Esophagus muscularis mucosa (tissue), 4 donors: ENCODE results near the gene MED29. TPM values are rescaled to one million over a fixed set of nuclear protein-coding genes. Genes with fewer than 3 reads are reported as not detected.

Source experiments
- DNase-seq: peaks from one replicate; pipeline ENCODE4 v3.0.0-alpha.2; 2017; ENCODE audit errors: extremely low spot score
- H3K27ac ChIP-seq, 4 donors: fragments of 200-600 bp; sonication (generic); replicated peaks in 1 of 4; 1 replicate in 3 of 4; 2 replicates in 1 of 4; pipeline ENCODE4 v1.5.1; 2016 to 2019; ENCODE audit warnings: mild to moderate bottlenecking in 1 of 4
- H3K27me3 ChIP-seq, 4 donors: fragments of 200-600 bp; sonication (generic); one replicate each; pipeline versions ENCODE4 v1.5.1 to v1.6.0; 2016 to 2019
- H3K36me3 ChIP-seq, 4 donors: fragments of 200-600 bp; sonication (generic); one replicate each; pipeline ENCODE4 v1.5.1; 2016 to 2019
- H3K4me1 ChIP-seq, 4 donors: fragments of 200-600 bp; sonication (generic); one replicate each; pipeline ENCODE4 v1.5.1; 2016 to 2019
- H3K4me3 ChIP-seq, 4 donors: fragments of 200-600 bp; sonication (generic); 1 replicate in 2 of 4; 2 replicates in 2 of 4; pipeline ENCODE4 v1.5.1; 2016 to 2019; ENCODE audit warnings: mild to moderate bottlenecking in 4 of 4, moderate library complexity in 1 of 4
- H3K9me3 ChIP-seq, 4 donors: fragments of 200-600 bp; sonication (generic); 1 replicate in 3 of 4; 2 replicates in 1 of 4; pipeline ENCODE4 v1.5.1; 2016 to 2019
- CTCF ChIP-seq, 3 experiments: fragments of 200-600 bp in 2 of 3; fragments of 450-650 bp in 1 of 3; sonication (generic) in 2 of 3; IDR thresholded peaks; one replicate each; pipeline ENCODE4 v1.5.1; 2017 to 2019; ENCODE audit warnings: antibody characterized with exemption in 3 of 3, mild to moderate bottlenecking in 2 of 3, moderate library complexity in 1 of 3
- EP300 ChIP-seq: sonication (generic); formaldehyde crosslinking; IDR thresholded peaks from one replicate; pipeline ENCODE4 v1.6.1; 2017; ENCODE audit warnings: antibody characterized with exemption
- POLR2A ChIP-seq: fragments of 450-650 bp; IDR thresholded peaks from one replicate; pipeline ENCODE4 v1.6.1; 2017; ENCODE audit warnings: antibody characterized with exemption, moderate library complexity, mild to moderate bottlenecking, low read depth
- POLR2AphosphoS5 ChIP-seq, 2 donors: sonication (generic); formaldehyde crosslinking; IDR thresholded peaks; one replicate each; pipeline ENCODE4 v1.6.1; 2017; ENCODE audit warnings: antibody characterized with exemption in 2 of 2
- WGBS: methylation state at CpG from one replicate; pipeline ENCODE4 v1.1.5; 2018; 5-methylcytosine and 5-hydroxymethylcytosine counted together
- intact Hi-C: fragments of 100-400 bp; cut with DNase I; formaldehyde crosslinking; loops from one replicate; pipeline ENCODE4 v1.15.1; 2023
- total RNA-seq, 4 donors: library from RNA; depleted of rRNA; stranded (reverse); fragments of >200 nt; gene quantifications; one replicate each; pipeline versions ENCODE4 v1.1.0 to v1.2.1, GENCODE V29; 2016

Gene MED29
- total RNA-seq, 4 donors from 2014 or later = 24.9 to 58.0 (median 38.3) TPM

DNA sequence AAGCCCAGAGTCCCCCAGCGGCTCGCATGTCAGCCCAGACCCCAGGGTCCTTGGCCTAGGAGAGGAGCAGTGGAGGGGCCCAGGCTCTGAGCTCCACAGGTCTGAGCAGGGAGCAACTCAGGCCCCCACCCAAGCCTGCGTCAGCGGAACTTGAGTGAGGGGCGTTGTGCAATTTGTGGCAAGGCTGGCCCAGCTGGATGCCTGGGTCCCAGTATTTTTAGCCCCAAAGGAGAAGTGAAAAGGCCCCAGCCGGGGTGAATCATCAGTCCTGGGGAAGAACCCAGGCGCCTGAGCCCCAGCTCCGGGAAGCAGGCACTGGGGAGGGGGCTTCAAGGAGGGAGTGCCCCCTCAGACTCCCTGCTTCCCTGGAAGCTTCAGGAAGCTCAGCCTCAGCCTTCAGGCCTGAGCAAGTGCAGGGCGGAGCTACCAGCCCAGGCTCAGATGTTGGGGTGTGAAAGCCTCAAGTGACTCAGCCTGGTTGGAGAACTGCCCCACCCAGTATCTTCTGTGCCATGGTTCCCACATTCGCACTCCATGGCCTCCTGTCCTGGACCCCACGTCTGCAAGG, 7.2 kb downstream of the MED29 start:
- DNase-seq = no peak
- intact Hi-C loops = loop anchor here (1.0 kb wide), 1 partner anchor 14 kb away; the partner anchor contains the start of gene PLEKHG2
- 60% methylated on average over 10 of the region's 11 CpGs for WGBS

DNA sequence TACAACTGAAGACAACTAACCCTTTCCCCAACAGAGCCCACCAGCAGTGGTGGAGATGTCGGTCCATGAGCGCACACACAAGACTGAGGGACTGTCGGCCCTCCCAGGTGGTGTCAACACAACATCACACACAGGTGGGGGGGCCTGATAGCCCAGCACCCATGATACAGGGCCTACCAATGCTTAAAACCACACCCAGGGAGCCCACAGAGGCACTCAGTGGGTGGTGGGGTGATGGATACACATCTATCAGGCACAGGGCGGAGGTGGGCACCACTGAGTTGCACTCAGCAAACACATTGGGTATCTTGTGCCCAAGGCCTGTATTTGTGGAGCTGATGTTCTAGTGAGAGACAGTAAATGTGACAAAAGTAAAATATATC, 8.5 kb downstream of the MED29 start:
- no peak overlapping the region for H3K4me3 ChIP-seq
- peaks cover 42 to 69% (median 56%) of the 10 kb centered on the region in 4 donors for H3K4me1 ChIP-seq
- 97% methylated on average over 4 of the region's 4 CpGs for WGBS
- peaks cover 6 to 25% (median 20%) of the 10 kb centered on the region in 4 donors for H3K36me3 ChIP-seq
- intact Hi-C loops = no loop called here
- no peaks in the 10 kb centered on the region for H3K9me3 ChIP-seq
- H3K27me3 ChIP-seq = no peaks in the 10 kb centered on the region
- DNase-seq = no peak
- TF ChIP-seq CTCF (IDR thresholded peaks at IDR 0.05) (no peak), EP300 (no peak), POLR2A (no peak), POLR2AphosphoS5 (IDR thresholded peaks at IDR 0.05) (no peak)
- peak overlapping the region; percentile 88 to 100 (median 99) for H3K27ac ChIP-seq

More for the DNA sequence above, 7.2 kb downstream of the MED29 start:
- Histone ChIP-seq H3K27ac (peak overlapping the region; percentile 88 to 100 (median 99)), H3K4me3 (peak overlapping the region in 3 of 4 donors; percentile 1 to 23 (median 10)), H3K9me3 (no peaks in the 10 kb centered on the region), H3K36me3 (peaks cover 10 to 37% (median 32%) of the 10 kb centered on the region in 4 donors), H3K27me3 (no peaks in the 10 kb centered on the region), H3K4me1 (peaks cover 34 to 60% (median 52%) of the 10 kb centered on the region in 4 donors)
- TF ChIP-seq POLR2AphosphoS5 (IDR thresholded peaks at IDR 0.05) (peak; percentile 61 to 75), EP300 (peak; percentile 41), CTCF (IDR thresholded peaks at IDR 0.05) (no peak), POLR2A (peak; percentile 16)

- Histone ChIP-seq H3K4me3 (no peak overlapping the region), H3K36me3 (peaks cover 2 to 21% (median 16%) of the 10 kb centered on the region in 4 donors), H3K4me1 (peaks cover 45 to 72% (median 58%) of the 10 kb centered on the region in 4 donors), H3K27me3 (no peaks in the 10 kb centered on the region), H3K9me3 (no peaks in the 10 kb centered on the region), H3K27ac (peak overlapping the region; percentile 88 to 100 (median 99))
- TF ChIP-seq POLR2AphosphoS5 (IDR thresholded peaks at IDR 0.05) (no peak), EP300 (no peak), POLR2A (no peak), CTCF (IDR thresholded peaks at IDR 0.05) (no peak)
- no peak for DNase-seq
- intact Hi-C loops = no loop called here
- 87% methylated on average over 4 of the region's 4 CpGs for WGBS
Measured at GRCh38 chr19:39400061-39400460, 8.9 kb downstream of the MED29 start.

DNA sequence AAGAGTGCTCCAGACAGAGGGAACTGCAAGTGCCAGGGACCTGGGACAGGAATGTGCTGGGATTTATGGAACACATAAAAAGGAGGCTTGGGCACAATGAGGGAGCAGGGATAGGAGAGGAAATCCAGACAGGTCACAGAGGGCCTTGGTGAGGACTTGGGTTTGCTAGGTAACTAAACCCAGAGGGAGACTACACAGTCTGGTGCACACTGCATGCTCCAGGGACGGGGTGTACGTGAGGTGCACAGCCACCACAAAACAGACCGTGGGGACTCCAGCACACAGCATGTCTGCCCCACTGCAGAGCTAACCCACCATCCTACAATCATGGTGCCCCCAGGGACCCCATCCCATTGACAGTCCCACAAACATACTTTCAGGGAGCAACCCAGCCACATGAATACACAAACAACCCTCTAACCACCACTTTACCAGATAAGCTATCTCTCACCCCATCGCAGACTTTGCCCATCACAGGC, 9.9 kb downstream of the MED29 start:
- H3K4me1 ChIP-seq = peaks cover 54 to 81% (median 68%) of the 10 kb centered on the region in 4 donors
- H3K27me3 ChIP-seq = no peaks in the 10 kb centered on the region
- peak overlapping the region; percentile 99 to 100 (median 100) for H3K27ac ChIP-seq
- H3K36me3 ChIP-seq = peaks cover 0 to 10% (median 8%) of the 10 kb centered on the region in 4 donors
- no peak overlapping the region for H3K4me3 ChIP-seq
- TF ChIP-seq POLR2A (no peak), EP300 (no peak), CTCF (IDR thresholded peaks at IDR 0.05) (no peak), POLR2AphosphoS5 (IDR thresholded peaks at IDR 0.05) (no peak)
- 61% methylated on average over 3 of the region's 4 CpGs for WGBS
- no peaks in the 10 kb centered on the region for H3K9me3 ChIP-seq
- intact Hi-C loops = no loop called here
- DNase-seq = no peak
